Keratinocyte (primary cell): ENCODE results near the gene OSBPL10. TPM values are rescaled to one million over a fixed set of nuclear protein-coding genes. Genes with fewer than 3 reads are reported as not detected.

Source experiments
- DNase-seq: peaks from one replicate; pipeline ENCODE4 v3.0.0-alpha.2; 2011; ENCODE audit warnings: low read depth, missing footprints, low spot score
- FAIRE-seq: peaks from 2 replicates; lab custom pipeline; 2011; peaks lifted over from hg19 to GRCh38; lab: Jason Lieb, UNC
- H2AFZ ChIP-seq: 2 replicates; pipeline ENCODE4 v1.6.0; 2012; ENCODE audit warnings: low read length, control low read depth, inconsistent platforms; ENCODE audit not compliant: control insufficient read depth
- H3K27ac ChIP-seq: 2 replicates; pipeline ENCODE4 v1.5.1; 2011; ENCODE audit warnings: low read length; ENCODE audit not compliant: control insufficient read depth, insufficient read depth
- H3K27me3 ChIP-seq: 3 replicates; pipeline ENCODE4 v1.6.0; 2011; ENCODE audit warnings: low read length; ENCODE audit not compliant: control insufficient read depth, insufficient read depth; ENCODE audit errors: extremely low read depth
- H3K36me3 ChIP-seq, 2 experiments: 2 replicates in 1 of 2; 3 replicates in 1 of 2; pipeline ENCODE4 v1.5.1; 2011; ENCODE audit warnings: low read length in 2 of 2, mild to moderate bottlenecking in 1 of 2; ENCODE audit not compliant: control insufficient read depth in 2 of 2, insufficient read depth in 2 of 2; ENCODE audit errors: extremely low read depth in 1 of 2
- H3K4me1 ChIP-seq: 3 replicates; pipeline ENCODE4 v1.5.1; 2011; ENCODE audit warnings: low read length; ENCODE audit not compliant: control insufficient read depth, insufficient read depth; ENCODE audit errors: extremely low read depth
- H3K4me2 ChIP-seq: 3 replicates; pipeline ENCODE4 v1.6.0; 2011; ENCODE audit warnings: low read depth, low read length; ENCODE audit not compliant: control insufficient read depth, insufficient read depth; ENCODE audit errors: extremely low read depth
- H3K4me3 ChIP-seq, 3 experiments: fragments of 200-600 bp in 1 of 3; sonication (generic) in 1 of 3; 2 replicates in 2 of 3; 3 replicates in 1 of 3; pipeline ENCODE4 v1.5.1; 2011 to 2016; ENCODE audit warnings: low read length in 3 of 3, mild to moderate bottlenecking in 3 of 3, control low read depth in 2 of 3, inconsistent platforms in 1 of 3, low read depth in 1 of 3, mixed read lengths in 1 of 3, mixed run types in 1 of 3, moderate library complexity in 1 of 3; ENCODE audit not compliant: control insufficient read depth in 2 of 3, insufficient read depth in 2 of 3; ENCODE audit errors: extremely low read depth in 1 of 3
- H3K79me2 ChIP-seq: 2 replicates; pipeline ENCODE4 v1.6.0; 2012; ENCODE audit warnings: low read length; ENCODE audit not compliant: control insufficient read depth, insufficient read depth
- H3K9ac ChIP-seq: 3 replicates; pipeline ENCODE4 v1.6.0; 2011; ENCODE audit warnings: low read length; ENCODE audit not compliant: control insufficient read depth, insufficient read depth; ENCODE audit errors: extremely low read depth
- H3K9me1 ChIP-seq: 3 replicates; pipeline ENCODE4 v1.6.0; 2011; ENCODE audit warnings: low read length; ENCODE audit not compliant: control insufficient read depth, insufficient read depth; ENCODE audit errors: extremely low read depth
- H3K9me3 ChIP-seq: 2 replicates; pipeline ENCODE4 v1.5.1; 2012; ENCODE audit warnings: low read depth, low read length; ENCODE audit not compliant: control insufficient read depth
- H4K20me1 ChIP-seq: 3 replicates; pipeline ENCODE4 v1.6.0; 2011; ENCODE audit warnings: low read length; ENCODE audit not compliant: control insufficient read depth, insufficient read depth; ENCODE audit errors: extremely low read depth
- EZH2 ChIP-seq: IDR thresholded peaks from one replicate; pipeline ENCODE4 v1.6.1; 2012; ENCODE audit warnings: inconsistent platforms, mild to moderate bottlenecking, low read length, moderate library complexity
- dilution Hi-C: fragments of 300-500 bp; cut with MboI; formaldehyde crosslinking; loops from one replicate; pipeline ENCODE4 v1.7.0; 2020; ENCODE audit warnings: low sequenced_read_pairs; ENCODE audit not compliant: extremely low pct_ligation_motif_present
- polyA plus RNA-seq, 5 experiments: library from polyadenylated mRNA; depleted of rRNA in 3 of 5; stranded (reverse) in 3 of 5; stranded (forward) in 1 of 5; unstranded in 1 of 5; fragments of >200 nt; gene quantifications; 1 replicate in 1 of 5; 2 replicates in 3 of 5; 3 replicates in 1 of 5; pipeline versions ENCODE4 v1.2.1 to v1.2.3, GENCODE V29; 2011 to 2012; ENCODE audit warnings: missing spikeins in 2 of 5, low read depth in 1 of 5, low replicate concordance in 1 of 5
- TF ChIP-seq, protein P1 (sequence below), 3 experiments: IDR thresholded peaks in 1 of 3; conservative IDR thresholded peaks in 1 of 3; optimal IDR thresholded peaks in 1 of 3; 2 replicates in 2 of 3; 3 replicates in 1 of 3; pipeline versions ENCODE3 to v1.5.1; 2011; ENCODE audit warnings: low read length in 3 of 3, mild to moderate bottlenecking in 3 of 3, moderate library complexity in 2 of 3, control low read depth in 1 of 3, inconsistent platforms in 1 of 3; ENCODE audit not compliant: insufficient read depth in 2 of 3; ENCODE audit errors: extremely low read depth in 1 of 3

OSBPL10 gene
- polyA plus RNA-seq, 1 donor (not counting 4 experiments of a cell fraction or from before 2014, with no cell fraction given), result 50.1 TPM

- no peaks in the 10 kb centered on the region for H3K9me3 ChIP-seq
- no peaks in the 10 kb centered on the region for H3K9me1 ChIP-seq
- H3K36me3 ChIP-seq, result peaks cover 0 to 1% of the 10 kb centered on the region in 2 experiments
- no peak for TF ChIP-seq EZH2
- TF ChIP-seq, protein P1, sequence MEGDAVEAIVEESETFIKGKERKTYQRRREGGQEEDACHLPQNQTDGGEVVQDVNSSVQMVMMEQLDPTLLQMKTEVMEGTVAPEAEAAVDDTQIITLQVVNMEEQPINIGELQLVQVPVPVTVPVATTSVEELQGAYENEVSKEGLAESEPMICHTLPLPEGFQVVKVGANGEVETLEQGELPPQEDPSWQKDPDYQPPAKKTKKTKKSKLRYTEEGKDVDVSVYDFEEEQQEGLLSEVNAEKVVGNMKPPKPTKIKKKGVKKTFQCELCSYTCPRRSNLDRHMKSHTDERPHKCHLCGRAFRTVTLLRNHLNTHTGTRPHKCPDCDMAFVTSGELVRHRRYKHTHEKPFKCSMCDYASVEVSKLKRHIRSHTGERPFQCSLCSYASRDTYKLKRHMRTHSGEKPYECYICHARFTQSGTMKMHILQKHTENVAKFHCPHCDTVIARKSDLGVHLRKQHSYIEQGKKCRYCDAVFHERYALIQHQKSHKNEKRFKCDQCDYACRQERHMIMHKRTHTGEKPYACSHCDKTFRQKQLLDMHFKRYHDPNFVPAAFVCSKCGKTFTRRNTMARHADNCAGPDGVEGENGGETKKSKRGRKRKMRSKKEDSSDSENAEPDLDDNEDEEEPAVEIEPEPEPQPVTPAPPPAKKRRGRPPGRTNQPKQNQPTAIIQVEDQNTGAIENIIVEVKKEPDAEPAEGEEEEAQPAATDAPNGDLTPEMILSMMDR (optimal IDR thresholded peaks at IDR 0.05 in 1 of 3, IDR thresholded peaks at IDR 0.05 in 1 of 3, conservative IDR thresholded peaks at IDR 0.05 in 1 of 3; ENCODE audit: extremely low read depth in 1 of 3, insufficient read depth in 2 of 3, low read length in 3 of 3), result no peak
- FAIRE-seq, result no peak
- peaks cover 93% of the 10 kb centered on the region for H3K79me2 ChIP-seq
- no peak overlapping the region for H3K9ac ChIP-seq
- no peak overlapping the region for H3K4me3 ChIP-seq
- no peak overlapping the region for H2AFZ ChIP-seq
- peak overlapping the region; percentile 50 for H3K27ac ChIP-seq
- H3K4me1 ChIP-seq, result peaks cover 58% of the 10 kb centered on the region
- dilution Hi-C loops, result no loop called here
- DNase-seq, result no peak
- no peaks in the 10 kb centered on the region for H4K20me1 ChIP-seq
- peak overlapping the region; percentile 48 for H3K4me2 ChIP-seq
- no peaks in the 10 kb centered on the region for H3K27me3 ChIP-seq
These were observed 74.9 kb downstream of the OSBPL10 start for GRCh38 chr3:31906182-31906581.

- Histone ChIP-seq H3K4me3 (no peak overlapping the region), H3K36me3 (peaks cover 0 to 1% of the 10 kb centered on the region in 2 experiments), H2AFZ (no peak overlapping the region), H3K4me2 (peak overlapping the region; percentile 6), H3K4me1 (peaks cover 54% of the 10 kb centered on the region), H3K9me3 (no peaks in the 10 kb centered on the region), H4K20me1 (no peaks in the 10 kb centered on the region), H3K9me1 (no peaks in the 10 kb centered on the region), H3K27me3 (no peaks in the 10 kb centered on the region), H3K79me2 (peaks cover 92% of the 10 kb centered on the region), H3K9ac (peak overlapping the region; percentile 46), H3K27ac (peak overlapping the region; percentile 66)
- TF ChIP-seq, protein P1 (optimal IDR thresholded peaks at IDR 0.05 in 1 of 3, IDR thresholded peaks at IDR 0.05 in 1 of 3, conservative IDR thresholded peaks at IDR 0.05 in 1 of 3; ENCODE audit: extremely low read depth in 1 of 3, insufficient read depth in 2 of 3, low read length in 3 of 3), result no peak
- TF ChIP-seq EZH2, result no peak
- dilution Hi-C loops, result no loop called here
- FAIRE-seq (peak; percentile 48), DNase-seq (no peak)
These were observed 77.2 kb downstream of the OSBPL10 start for GRCh38 chr3:31903686-31904431.
